HepG2 (cell line): ENCODE measurements around the gene FAM83D. TPM values are rescaled to one million over a fixed set of nuclear protein-coding genes. Genes with fewer than 3 reads are reported as not detected.

Source experiments
- ARNTL ChIP-seq: sonication (generic); formaldehyde crosslinking; IDR thresholded peaks from 2 replicates; pipeline ENCODE4 v1.4.0; 2020; ENCODE audit warnings: mild to moderate bottlenecking, missing genetic modification reagents
- FOXJ3 ChIP-seq: sonication (generic); formaldehyde crosslinking; IDR thresholded peaks from 2 replicates; pipeline ENCODE4 v1.4.0; 2020; ENCODE audit warnings: missing genetic modification reagents, mild to moderate bottlenecking, borderline replicate concordance
- HNF4A ChIP-seq: sonication (generic); formaldehyde crosslinking; IDR thresholded peaks from 2 replicates; pipeline ENCODE4 v1.4.0; 2020; ENCODE audit warnings: missing genetic modification reagents
- PAF1 ChIP-seq: IDR thresholded peaks from 2 replicates; pipeline ENCODE4 v1.6.1; 2016; ENCODE audit warnings: missing genetic modification reagents, missing compliant biosample characterization
- SOX6 ChIP-seq, 2 experiments: fragments of 450-650 bp in 1 of 2; sonication (generic) in 1 of 2; formaldehyde crosslinking in 1 of 2; IDR thresholded peaks; 2 replicates each; pipeline versions ENCODE4 v1.4.0 to v1.6.1; 2017 to 2020; ENCODE audit warnings: antibody characterized with exemption in 1 of 2, mild to moderate bottlenecking in 1 of 2, missing genetic modification reagents in 1 of 2
- SRSF9 ChIP-seq: fragments of 200-400 bp; formaldehyde crosslinking; IDR thresholded peaks from 2 replicates; pipeline ENCODE4 v1.6.1; 2018; ENCODE audit warnings: borderline replicate concordance, mild to moderate bottlenecking, low read depth, low read length; ENCODE audit not compliant: insufficient read depth, poor library complexity, severe bottlenecking
- TCF12 ChIP-seq, 2 experiments: fragments of 450-650 bp in 1 of 2; sonication (generic) in 1 of 2; formaldehyde crosslinking in 1 of 2; IDR thresholded peaks; 2 replicates each; pipeline versions ENCODE4 v1.6.1 to v1.8.0; 2017 to 2022; ENCODE audit warnings: antibody characterized with exemption in 1 of 2, mild to moderate bottlenecking in 1 of 2, missing genetic modification reagents in 1 of 2, moderate library complexity in 1 of 2
- ZBTB42 ChIP-seq: sonication (generic); formaldehyde crosslinking; IDR thresholded peaks from 2 replicates; pipeline ENCODE4 v1.5.0; 2020; ENCODE audit warnings: mild to moderate bottlenecking, missing genetic modification reagents
- ZBTB7A ChIP-seq: sonication (generic); formaldehyde crosslinking; IDR thresholded peaks from 2 replicates; pipeline ENCODE4 v1.8.0; 2022; ENCODE audit warnings: mild to moderate bottlenecking, missing genetic modification reagents
- ZNF205 ChIP-seq: IDR thresholded peaks from 2 replicates; pipeline ENCODE4 v1.6.1; 2018; ENCODE audit warnings: missing biosample characterization, missing genetic modification reagents
- ZSCAN25 ChIP-seq: sonication (generic); formaldehyde crosslinking; IDR thresholded peaks from 2 replicates; pipeline ENCODE4 v1.8.0; 2022; ENCODE audit warnings: mild to moderate bottlenecking, missing genetic modification reagents
- polyA plus RNA-seq, 8 experiments: library from polyadenylated mRNA; depleted of rRNA in 3 of 8; stranded (reverse) in 7 of 8; unstranded in 1 of 8; fragments of >200 nt; fragmentation: Illumina TruSeq in 4 of 8; extraction: Trizol in 4 of 8; gene quantifications; 2 replicates each; pipeline versions ENCODE4 v1.2.1 to v1.2.3, GENCODE V29; 2011 to 2016; ENCODE audit warnings: low read depth in 4 of 8, missing spikeins in 1 of 8, mixed read lengths in 1 of 8; ENCODE audit not compliant: insufficient read depth in 1 of 8
- total RNA-seq, 5 experiments: library from RNA; depleted of rRNA; stranded (reverse); fragments of >200 nt; fragmentation: Illumina TruSeq; extraction: Trizol; gene quantifications; 2 replicates each; pipeline ENCODE4 v1.2.3, GENCODE V29; 2016; ENCODE audit warnings: low read depth in 1 of 5
- TF ChIP-seq, protein P1 (sequence below): sonication (generic); formaldehyde crosslinking; IDR thresholded peaks from 2 replicates; pipeline ENCODE4 v1.5.0; 2020; ENCODE audit warnings: mild to moderate bottlenecking, missing genetic modification reagents, borderline replicate concordance
- TF ChIP-seq, protein P2 (sequence below): sonication (generic); formaldehyde crosslinking; IDR thresholded peaks from 2 replicates; pipeline ENCODE4 v1.5.1; 2020; ENCODE audit warnings: missing genetic modification reagents, mild to moderate bottlenecking, borderline replicate concordance

The FAM83D gene
- total and polyA plus RNA-seq, 2 of the 13 experiments (the other 11 are each of a cell fraction or from before 2014, with no cell fraction given): 51.4 to 64.0 TPM

DNA sequence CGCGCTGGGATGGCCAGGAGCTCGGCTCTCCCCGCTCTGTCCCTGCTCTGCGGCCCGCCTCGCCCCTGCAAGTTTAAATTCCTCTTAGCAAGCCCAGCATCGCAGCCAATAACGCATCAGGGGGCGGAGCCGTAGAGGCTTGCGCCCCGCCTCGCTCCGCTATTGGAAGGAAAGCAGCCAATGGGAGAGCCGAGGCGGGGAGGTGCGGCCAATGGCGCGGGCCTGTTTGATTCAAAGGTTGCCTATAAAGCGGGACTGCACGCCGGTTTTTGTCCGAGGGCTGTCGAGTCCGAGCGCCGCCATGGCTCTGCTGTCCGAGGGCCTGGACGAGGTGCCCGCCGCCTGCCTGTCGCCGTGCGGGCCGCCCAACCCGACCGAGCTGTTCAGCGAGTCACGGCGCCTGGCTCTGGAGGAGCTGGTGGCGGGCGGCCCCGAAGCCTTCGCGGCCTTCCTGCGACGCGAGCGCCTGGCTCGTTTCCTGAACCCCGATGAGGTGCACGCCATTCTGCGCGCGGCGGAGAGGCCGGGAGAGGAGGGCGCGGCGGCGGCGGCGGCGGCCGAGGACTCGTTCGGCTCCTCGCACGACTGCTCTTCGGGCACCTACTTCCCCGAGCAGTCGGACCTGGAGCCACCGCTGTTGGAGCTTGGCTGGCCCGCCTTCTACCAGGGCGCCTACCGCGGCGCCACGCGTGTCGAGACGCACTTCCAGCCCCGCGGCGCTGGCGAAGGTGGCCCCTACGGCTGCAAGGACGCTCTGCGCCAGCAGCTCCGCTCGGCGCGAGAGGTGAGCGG, at the start of gene FAM83D (continued):
- TF ChIP-seq, protein P1, sequence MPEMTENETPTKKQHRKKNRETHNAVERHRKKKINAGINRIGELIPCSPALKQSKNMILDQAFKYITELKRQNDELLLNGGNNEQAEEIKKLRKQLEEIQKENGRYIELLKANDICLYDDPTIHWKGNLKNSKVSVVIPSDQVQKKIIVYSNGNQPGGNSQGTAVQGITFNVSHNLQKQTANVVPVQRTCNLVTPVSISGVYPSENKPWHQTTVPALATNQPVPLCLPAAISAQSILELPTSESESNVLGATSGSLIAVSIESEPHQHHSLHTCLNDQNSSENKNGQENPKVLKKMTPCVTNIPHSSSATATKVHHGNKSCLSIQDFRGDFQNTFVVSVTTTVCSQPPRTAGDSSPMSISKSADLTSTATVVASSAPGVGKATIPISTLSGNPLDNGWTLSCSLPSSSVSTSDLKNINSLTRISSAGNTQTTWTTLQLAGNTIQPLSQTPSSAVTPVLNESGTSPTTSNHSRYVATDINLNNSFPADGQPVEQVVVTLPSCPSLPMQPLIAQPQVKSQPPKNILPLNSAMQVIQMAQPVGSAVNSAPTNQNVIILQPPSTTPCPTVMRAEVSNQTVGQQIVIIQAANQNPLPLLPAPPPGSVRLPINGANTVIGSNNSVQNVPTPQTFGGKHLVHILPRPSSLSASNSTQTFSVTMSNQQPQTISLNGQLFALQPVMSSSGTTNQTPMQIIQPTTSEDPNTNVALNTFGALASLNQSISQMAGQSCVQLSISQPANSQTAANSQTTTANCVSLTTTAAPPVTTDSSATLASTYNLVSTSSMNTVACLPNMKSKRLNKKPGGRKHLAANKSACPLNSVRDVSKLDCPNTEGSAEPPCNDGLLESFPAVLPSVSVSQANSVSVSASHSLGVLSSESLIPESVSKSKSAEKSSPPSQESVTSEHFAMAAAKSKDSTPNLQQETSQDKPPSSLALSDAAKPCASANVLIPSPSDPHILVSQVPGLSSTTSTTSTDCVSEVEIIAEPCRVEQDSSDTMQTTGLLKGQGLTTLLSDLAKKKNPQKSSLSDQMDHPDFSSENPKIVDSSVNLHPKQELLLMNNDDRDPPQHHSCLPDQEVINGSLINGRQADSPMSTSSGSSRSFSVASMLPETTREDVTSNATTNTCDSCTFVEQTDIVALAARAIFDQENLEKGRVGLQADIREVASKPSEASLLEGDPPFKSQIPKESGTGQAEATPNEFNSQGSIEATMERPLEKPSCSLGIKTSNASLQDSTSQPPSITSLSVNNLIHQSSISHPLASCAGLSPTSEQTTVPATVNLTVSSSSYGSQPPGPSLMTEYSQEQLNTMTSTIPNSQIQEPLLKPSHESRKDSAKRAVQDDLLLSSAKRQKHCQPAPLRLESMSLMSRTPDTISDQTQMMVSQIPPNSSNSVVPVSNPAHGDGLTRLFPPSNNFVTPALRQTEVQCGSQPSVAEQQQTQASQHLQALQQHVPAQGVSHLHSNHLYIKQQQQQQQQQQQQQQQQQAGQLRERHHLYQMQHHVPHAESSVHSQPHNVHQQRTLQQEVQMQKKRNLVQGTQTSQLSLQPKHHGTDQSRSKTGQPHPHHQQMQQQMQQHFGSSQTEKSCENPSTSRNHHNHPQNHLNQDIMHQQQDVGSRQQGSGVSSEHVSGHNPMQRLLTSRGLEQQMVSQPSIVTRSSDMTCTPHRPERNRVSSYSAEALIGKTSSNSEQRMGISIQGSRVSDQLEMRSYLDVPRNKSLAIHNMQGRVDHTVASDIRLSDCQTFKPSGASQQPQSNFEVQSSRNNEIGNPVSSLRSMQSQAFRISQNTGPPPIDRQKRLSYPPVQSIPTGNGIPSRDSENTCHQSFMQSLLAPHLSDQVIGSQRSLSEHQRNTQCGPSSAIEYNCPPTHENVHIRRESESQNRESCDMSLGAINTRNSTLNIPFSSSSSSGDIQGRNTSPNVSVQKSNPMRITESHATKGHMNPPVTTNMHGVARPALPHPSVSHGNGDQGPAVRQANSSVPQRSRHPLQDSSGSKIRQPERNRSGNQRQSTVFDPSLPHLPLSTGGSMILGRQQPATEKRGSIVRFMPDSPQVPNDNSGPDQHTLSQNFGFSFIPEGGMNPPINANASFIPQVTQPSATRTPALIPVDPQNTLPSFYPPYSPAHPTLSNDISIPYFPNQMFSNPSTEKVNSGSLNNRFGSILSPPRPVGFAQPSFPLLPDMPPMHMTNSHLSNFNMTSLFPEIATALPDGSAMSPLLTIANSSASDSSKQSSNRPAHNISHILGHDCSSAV (CRISPR knock-in tag): peak; percentile 75; the same call in 1 of the 2 replicates
- peak; percentile 83; the same call in 1 of the 2 replicates for TF ChIP-seq ZBTB42 (CRISPR knock-in tag)
- TF ChIP-seq TCF12 (IDR thresholded peaks at IDR 0.05): no peak
- peak; percentile 91 for TF ChIP-seq TCF12 (CRISPR knock-in tag; IDR thresholded peaks at IDR 0.05)
- peak; percentile 84 for TF ChIP-seq ZNF205
- TF ChIP-seq SRSF9: no peak
- peak; percentile 75 for TF ChIP-seq HNF4A (CRISPR knock-in tag)
- no peak for TF ChIP-seq SOX6 (IDR thresholded peaks at IDR 0.05)
- TF ChIP-seq SOX6 (CRISPR knock-in tag; IDR thresholded peaks at IDR 0.05): peak; percentile 75
- peak; percentile 100 for TF ChIP-seq ZSCAN25 (CRISPR knock-in tag)
- no peak; the same call in none of the 2 replicates for TF ChIP-seq ARNTL (CRISPR knock-in tag)
- TF ChIP-seq PAF1 (CRISPR knock-in tag): no peak
- TF ChIP-seq, protein P2, sequence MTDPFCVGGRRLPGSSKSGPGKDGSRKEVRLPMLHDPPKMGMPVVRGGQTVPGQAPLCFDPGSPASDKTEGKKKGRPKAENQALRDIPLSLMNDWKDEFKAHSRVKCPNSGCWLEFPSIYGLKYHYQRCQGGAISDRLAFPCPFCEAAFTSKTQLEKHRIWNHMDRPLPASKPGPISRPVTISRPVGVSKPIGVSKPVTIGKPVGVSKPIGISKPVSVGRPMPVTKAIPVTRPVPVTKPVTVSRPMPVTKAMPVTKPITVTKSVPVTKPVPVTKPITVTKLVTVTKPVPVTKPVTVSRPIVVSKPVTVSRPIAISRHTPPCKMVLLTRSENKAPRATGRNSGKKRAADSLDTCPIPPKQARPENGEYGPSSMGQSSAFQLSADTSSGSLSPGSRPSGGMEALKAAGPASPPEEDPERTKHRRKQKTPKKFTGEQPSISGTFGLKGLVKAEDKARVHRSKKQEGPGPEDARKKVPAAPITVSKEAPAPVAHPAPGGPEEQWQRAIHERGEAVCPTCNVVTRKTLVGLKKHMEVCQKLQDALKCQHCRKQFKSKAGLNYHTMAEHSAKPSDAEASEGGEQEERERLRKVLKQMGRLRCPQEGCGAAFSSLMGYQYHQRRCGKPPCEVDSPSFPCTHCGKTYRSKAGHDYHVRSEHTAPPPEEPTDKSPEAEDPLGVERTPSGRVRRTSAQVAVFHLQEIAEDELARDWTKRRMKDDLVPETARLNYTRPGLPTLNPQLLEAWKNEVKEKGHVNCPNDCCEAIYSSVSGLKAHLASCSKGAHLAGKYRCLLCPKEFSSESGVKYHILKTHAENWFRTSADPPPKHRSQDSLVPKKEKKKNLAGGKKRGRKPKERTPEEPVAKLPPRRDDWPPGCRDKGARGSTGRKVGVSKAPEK: 0 out of 2 replicates have a peak, but pooled peaks have one; percentile 93
- peak; percentile 88 for TF ChIP-seq ZBTB7A (CRISPR knock-in tag)
- TF ChIP-seq FOXJ3: peak; percentile 11; the same call in 1 of the 2 replicates
